NCI-H345 treated with DMSO at 0.1 percent for 48 hours (cell line): ENCODE results near the gene TNNT1.

Source experiments
- DNase-seq: peaks from one replicate; lab custom pipeline; 2025; ENCODE audit not compliant: unreplicated experiment; lab: John Stamatoyannopoulos, UW

Gene TNNT1

GRCh38 chr19:55091955-55092354, 57.1 kb downstream of the TNNT1 start:
- no peak for DNase-seq

DNA sequence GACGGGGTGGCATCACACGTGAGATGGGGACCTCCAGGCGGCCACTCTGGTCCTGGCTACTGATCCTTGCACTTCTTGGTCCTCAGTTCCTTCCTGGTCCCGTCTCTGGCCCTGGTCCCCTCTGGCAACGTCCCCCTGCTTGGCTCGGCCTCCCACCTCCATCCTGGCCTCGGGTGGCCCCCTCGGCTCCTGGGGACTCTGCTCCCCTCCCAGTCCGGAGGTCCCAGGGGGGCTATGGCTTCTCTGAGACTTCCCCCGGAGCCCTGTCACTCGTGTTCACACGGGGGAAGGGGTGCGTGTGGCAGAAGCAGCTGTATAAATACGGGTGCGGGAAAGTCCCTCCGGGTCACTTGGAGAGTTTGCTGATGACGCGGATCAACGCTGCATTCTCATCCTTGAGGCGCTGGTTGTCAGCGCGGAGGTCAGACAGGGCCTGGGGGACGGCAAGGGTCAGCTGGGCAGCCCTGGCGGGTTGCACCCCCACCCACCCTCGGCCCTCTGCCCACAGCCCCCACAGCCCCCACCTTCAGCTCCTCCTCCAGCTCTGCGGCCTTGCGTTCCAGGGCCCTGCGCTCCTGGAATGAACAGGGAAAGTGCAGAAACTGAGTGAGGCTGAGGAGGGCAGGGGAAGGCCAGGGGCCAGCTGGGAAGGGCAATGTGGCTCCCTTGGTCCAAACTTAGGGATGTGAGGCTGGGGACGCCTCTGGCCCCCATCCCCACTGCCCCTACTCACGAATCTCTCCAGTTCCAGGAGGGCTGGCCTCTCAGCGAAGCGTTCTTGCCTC, 57.7 kb downstream of the TNNT1 start:
- DNase-seq, result no peak

- no peak for DNase-seq
Observed at GRCh38 chr19:55090564-55090963, 58.4 kb downstream of the TNNT1 start.

- no peak for DNase-seq
Observed at GRCh38 chr19:55089342-55089944, 59.6 kb downstream of the TNNT1 start.

GRCh38 chr19:55088543-55089341, 60.3 kb downstream of the TNNT1 start:
- peak; percentile 5 for DNase-seq

GRCh38 chr19:55088021-55088451, 61.0 kb downstream of the TNNT1 start:
- no peak for DNase-seq

GRCh38 chr19:55087542-55087901, 61.5 kb downstream of the TNNT1 start:
- no peak for DNase-seq

DNA sequence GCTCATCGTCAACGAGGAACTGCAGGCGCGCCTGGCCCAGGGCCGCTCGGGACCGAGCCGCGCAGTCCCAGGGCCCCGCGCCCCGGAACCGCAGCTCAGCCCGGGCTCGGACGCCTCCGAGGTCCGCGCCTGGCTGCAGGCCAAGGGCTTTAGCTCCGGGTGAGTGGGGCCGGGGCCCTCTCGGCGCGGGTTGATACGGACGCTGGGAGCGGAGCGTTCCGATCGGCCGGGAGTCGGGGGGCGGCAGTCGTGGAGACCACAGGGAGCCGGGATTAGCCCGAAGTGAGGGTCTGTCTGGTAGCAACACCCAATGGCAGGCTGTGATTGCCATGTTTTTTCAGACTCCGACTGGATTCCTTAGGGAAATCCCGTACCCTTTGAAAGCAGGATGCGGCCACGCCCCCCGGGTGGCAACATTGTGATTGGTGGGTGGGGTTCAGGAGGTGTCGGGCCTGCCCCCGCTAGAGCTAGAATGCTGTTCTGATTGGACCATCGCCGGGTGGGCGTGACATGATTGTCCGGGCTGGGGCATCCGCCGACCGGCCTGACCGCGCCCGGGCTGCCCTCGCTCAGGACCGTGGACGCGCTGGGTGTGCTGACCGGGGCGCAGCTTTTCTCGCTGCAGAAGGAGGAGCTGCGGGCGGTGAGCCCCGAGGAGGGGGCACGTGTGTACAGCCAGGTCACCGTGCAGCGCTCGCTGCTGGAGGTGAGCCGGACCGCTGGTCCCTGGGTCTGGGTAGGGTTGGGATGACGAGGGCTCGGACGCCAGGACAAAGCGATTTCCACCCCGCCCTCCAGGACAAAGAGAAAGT, 62.1 kb downstream of the TNNT1 start:
- peak; percentile 29 for DNase-seq

DNA sequence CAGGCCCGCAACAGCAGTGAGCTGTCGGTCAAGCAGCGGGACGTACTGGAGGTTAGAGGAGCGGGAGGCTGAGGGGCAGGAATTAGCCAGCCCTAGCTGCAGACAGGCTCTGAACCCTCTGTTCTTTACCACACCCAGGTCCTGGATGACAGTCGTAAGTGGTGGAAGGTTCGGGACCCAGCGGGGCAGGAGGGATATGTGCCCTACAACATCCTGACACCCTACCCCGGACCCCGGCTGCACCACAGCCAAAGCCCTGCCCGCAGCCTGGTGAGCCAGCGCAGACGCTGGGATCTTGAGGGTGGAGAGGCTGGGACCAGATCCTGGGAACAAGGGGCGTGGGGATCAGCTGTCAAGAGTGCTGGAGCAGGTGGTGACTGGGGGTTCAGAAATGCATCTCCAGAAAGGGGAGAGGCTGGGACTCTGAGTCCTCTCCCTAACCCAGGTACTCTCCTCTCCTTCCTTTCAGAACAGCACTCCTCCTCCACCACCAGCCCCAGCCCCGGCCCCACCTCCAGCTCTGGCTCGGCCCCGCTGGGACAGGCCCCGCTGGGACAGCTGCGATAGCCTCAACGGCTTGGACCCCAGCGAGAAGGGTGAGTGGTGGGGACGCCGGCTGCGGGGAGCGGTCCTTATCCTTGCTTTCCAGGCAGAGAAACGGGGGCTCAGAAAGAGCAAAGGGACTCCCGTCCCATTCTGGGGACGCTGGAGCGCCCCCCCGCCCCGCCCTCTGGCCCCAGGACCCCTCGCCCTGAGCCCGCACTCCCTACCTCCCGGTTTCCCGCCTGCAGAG, 62.9 kb downstream of the TNNT1 start:
- no peak for DNase-seq

DNA sequence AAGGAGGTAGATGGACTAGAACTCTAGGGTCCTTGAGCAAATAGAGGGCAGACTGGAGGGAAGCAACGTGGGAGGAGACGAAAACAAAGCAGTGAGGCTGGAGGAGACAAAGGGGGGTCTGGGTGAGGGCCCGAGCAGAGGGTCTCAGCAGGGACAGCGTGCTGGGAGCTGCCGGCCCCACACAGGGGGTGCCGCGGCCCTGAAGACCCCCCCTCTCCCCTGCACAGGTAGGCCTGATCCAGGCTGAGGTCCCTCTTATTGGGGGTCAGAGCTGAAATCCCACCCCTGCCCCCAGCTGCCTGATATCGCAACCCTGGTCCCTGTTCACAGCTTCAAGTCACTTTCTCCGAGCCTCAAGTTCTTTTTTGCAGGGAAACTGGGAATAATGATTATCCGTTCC, 64.6 kb downstream of the TNNT1 start:
- DNase-seq, result no peak

GRCh38 chr19:55083004-55083850, 65.8 kb downstream of the TNNT1 start:
- DNase-seq, result no peak
